GM19043 (cell line): Measurements from ENCODE around the gene CBX1.
A peak's percentile ranks its signal among the peaks of the same experiment; 100 is the strongest.
"Not testable (repeated sequence)": the region's sequence is repeated elsewhere in the genome, so short reads cannot be mapped to it uniquely, and the experiment has no call there.

Experiments
- ATAC-seq: cut with Tn5 transposase; IDR thresholded peaks from one replicate; pipeline ENCODE4 v1.9.1; 2021; ENCODE audit warnings: low read depth; ENCODE audit not compliant: unreplicated experiment

CBX1 gene

DNA sequence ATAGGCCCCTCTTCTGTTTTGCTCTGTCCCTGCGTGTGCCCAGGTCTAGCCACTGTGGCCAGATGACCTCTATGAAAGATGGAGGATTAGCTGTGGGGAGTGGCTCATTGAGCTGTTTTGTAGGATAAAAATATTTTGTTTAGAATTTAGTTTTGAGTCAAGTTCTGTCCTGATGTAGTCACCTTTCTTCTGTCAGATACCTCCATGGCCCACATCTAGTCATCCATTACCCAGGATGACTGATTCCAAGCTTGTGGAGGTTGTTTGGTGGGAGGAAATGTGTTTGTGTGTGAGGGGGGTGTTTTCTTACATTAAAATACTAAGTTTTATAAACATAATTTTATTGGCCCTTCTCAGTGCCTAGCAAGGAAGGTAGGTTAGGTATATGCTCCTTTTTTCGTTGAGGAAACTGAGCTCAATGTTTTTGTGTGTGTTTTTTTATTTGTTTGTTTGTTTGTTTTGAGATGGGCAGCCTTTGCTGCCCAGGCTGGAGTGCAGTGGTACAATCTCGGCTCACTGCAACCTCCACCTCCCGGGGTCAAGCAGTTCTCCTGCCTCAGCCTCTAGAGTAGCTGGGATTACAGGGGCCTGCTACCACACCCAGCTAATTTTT lies 22.6 kb upstream of the CBX1 start:
- no peak for ATAC-seq

- ATAC-seq: no peak
Measured at GRCh38 chr17:48123111-48123510, 21.8 kb upstream of the CBX1 start.

DNA sequence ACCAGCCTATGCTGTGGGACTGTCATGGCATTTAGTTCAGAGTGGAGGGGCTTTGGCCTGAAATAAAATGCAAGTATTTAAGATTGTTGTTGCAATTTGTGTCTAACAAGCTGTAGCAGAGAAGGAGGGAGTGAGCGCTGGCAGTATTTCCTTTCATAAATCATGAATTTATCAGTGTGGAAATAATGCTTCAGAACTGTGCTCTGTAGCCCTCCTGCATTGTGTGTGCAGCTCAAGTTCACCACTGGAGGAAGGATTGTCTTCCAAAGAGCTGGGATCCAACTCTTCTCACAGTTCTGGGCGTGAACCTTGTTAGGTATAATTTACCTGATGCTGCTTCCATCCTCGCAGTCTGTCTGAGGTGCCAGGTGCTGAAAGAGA lies 21.4 kb upstream of the CBX1 start:
- no peak for ATAC-seq

- ATAC-seq: no peak
Measured at GRCh38 chr17:48121923-48122664, 20.8 kb upstream of the CBX1 start.

- no peak for ATAC-seq
Measured at GRCh38 chr17:48113201-48113676, 12.0 kb upstream of the CBX1 start.

DNA sequence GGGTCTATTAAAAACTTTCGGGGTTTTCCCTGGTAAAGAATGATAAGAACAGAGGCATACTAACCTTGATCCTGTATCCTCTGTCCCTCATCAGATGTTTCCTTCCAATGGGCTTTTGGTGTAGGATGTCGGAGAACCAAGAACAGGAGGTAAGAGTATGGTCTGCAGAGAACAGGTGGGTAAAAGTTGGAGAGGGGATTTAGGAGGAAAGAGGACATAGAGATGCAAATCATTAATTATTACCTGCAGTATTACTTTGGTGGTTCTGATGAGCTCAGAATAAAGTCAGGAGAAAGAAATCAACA lies 10.6 kb upstream of the CBX1 start:
- no peak for ATAC-seq

DNA sequence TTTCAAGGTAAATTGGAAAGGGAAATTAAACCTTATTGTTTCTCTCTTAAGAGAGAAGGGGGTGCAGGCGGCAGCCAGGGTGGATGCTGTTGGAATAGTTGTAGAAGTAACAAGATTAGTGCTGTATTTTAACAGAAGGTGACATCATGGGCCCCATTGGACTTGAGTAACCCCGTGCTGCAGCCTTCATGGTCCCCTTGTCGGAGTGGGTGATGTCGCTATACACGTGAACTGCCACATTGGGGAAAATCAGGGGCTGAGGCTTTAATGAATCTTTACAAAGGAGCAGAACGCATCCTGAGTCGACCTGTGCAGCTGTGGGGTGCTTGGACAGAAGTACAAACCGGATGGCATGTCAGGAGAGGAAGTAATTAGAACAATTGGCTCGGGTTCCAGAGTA lies 9.5 kb upstream of the CBX1 start:
- no peak for ATAC-seq

DNA sequence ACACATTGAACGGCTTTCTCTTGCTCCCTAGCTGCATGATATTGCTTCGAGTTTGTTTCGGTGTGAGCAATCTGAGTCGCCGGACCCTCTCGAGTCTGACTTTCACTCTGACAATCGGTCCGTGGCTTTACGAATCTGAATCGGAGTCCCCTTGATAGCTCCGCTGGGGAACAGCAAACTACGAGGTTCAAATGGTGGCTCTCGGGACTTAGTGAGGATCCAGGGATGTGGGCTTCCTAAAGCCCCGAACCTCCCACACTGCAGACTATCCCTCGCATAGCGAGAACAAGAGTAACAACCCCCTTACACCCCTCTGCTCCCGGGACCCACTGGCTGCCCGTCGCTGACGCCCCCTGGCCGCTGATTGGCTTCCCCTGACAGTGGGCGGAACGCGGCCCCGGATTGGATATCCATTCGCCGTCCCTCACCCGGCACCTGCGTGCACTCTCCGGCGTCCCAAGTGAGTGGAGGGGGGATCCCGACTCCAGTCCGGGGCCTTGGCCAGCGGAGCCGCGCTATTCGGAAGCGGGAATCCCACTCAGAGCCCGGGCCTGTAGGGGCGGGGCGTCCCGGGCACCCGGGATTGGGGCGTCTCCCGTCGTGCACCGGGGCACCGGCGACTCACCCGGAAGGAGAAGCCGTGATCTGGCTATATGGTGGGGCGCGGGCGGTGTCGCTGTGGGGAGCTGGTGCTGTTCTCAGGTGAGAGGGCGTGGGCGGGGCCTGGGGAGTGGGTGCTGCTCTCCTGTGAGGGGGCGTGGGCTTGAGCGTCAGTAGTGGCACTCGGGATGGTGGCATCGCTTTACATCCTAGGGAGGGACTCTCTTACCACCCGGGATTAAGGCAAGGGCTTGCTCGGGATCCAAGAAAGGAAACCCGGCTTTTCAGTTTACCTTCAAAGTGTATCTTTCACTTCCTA lies 6.1 kb upstream of the CBX1 start, which contains the start of gene SNX11:
Gene SNX11, plus strand, starts transcription at position 630 of the 919 bp plus-strand sequence. CDS start 4,278 bp downstream, outside the sequence.
- peak; percentile 80 for ATAC-seq

- ATAC-seq: no peak
Measured at GRCh38 chr17:48106802-48107136, 5.5 kb upstream of the CBX1 start.

- no peak for ATAC-seq
Measured at GRCh38 chr17:48104440-48104839, 3.2 kb upstream of the CBX1 start.

DNA sequence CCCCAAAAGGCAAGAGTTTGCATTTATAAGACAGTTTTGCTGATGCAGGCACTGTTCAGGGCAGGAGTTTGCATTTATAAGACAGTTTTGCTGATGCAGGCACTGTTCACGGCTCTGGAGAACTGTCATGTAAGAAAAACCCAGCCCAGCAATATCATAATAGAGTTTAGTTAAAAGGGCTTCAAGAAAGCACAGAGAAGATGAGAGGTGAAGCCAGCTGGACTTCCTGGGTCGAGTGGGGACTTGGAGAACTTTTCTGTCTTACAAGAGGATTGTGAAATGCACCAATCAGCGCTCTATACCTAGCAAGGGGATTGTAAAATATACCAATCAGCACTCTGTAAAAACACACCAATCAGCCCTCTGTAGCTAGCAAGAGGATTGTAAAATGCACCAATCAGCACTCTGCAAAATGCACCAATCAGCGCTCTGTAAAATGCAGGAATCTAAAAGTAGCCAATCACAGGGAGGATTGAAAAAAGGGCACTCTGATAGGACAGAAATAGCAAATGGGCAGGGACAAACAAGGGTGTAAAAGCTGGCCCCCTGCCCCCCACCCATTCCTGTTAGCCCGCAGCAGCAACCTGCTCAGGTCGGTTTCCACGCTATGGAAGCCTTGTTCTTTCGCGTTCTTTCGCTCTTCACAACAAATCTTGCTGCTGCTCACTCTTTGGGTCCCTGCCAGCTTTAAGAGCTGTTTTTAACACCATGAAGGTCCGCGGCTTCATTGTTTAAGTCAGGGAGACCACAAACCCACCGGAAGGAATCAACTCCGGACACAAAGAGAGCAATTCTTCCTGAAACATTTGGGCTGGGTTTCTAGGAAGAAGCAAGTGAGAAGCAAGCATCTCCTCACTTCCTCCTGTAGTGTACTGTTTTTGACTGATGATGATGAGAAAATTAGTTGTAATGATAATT lies 1.8 kb upstream of the CBX1 start:
- no peak for ATAC-seq

DNA sequence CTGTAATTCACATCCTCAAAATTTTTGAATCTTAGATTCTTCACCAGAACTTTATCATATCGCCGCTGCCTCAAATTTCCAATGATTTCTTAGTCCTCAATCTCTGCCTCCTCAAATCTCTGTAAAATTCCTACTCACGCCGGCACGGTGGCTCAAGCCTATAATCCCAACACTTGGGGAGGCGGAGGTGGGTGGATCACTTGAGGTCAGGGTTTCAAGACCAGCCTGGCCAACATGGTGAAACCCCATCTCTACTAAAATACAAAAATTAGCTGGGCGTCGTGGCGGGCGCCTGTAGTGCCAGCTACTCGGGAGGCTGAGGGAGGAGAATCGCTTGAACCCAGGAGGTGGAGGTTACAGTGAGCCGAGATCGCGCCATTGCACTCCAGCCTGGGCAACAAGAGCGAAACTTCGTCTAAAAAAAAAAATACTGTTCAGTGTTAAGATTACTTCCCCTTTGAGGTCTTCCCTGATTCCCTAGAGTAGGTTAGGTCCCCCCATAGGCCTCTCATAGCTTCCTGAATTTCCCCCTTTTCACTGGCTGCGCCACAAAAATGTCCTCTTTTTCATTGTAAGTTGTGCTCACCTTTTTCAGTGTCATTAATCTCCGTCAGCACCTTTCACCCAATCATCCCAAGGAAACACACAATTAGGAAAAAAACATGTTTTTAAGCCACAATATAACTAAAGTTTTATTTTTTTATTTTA lies 919 bp upstream of the CBX1 start:
- no peak for ATAC-seq

GRCh38 chr17:48100591-48101011 lies 677 bp downstream of the CBX1 start:
- no peak for ATAC-seq

- ATAC-seq: no peak
Measured at GRCh38 chr17:48100160-48100559, 1.1 kb downstream of the CBX1 start.

DNA sequence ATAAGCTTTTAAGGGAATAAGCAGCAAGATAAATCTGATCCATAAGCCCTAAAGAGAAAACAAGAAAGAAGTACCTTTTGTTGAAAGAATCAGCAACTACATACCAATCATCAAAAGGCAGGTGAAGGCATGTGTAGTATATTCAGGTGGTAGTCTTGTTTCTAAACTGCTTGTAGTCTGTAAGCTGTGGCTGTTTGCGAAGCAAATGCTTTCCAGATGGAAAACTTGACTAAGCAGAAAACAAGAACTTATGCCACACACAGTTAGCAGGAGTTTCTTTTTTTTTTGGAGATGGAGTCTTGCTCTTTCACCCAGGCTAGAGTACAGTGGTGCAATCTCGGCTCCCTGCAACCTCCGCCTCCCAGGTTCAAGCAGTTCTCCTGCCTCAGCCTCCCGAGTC lies 5.7 kb downstream of the CBX1 start:
- ATAC-seq: no peak

DNA sequence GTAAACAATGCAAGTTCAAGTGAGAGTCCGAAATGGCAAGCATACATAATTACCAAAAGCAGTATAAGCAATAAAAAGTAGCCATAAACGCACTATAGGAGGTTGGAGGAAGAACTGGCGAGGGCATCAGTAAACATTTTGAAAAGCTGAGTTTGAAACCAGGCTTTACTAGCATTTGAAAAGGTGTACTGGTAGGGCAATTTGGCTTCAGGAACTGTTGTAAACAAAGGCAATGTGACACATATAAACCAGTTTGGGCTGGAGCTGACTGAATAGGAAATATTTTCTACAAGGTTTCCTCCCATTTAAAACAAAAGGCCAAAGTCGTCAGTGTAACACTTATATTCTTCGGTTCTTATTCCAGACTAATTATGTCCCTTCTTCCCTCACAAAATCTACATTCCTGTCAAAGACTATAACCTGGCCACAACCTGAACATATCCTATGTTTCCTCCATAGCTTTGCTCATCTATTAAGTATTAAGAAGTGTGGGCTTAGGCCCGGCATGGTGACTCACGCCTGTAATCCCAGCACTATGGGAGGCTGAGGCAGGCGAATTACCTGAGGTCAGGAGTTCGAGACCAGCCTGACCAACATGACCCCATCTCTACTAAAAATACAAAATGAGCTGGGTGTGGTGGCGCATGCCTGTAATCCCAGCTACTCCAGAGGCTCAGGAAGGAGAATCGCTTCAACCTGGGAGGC lies 7.8 kb downstream of the CBX1 start:
- no peak for ATAC-seq

DNA sequence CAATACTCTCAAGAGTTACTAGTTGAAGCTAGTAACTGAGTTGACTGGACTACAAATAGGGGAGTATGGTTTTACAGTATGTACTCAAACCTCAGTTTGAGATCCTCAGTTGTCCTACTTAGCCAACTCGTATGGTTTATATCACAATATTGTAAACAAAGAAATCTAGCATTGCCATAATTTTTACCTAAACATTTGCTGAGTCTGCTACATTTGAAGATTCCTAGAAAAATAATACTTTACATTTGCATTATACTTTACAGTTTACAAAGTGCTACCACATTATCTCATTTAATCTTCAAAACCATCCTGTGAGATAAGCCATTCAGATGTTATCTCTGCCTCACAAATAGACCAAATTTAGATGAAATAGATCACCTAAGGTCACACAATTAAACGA lies 16.3 kb downstream of the CBX1 start:
- no peak for ATAC-seq

GRCh38 chr17:48081858-48082257 lies 19.4 kb downstream of the CBX1 start:
- ATAC-seq: no peak

DNA sequence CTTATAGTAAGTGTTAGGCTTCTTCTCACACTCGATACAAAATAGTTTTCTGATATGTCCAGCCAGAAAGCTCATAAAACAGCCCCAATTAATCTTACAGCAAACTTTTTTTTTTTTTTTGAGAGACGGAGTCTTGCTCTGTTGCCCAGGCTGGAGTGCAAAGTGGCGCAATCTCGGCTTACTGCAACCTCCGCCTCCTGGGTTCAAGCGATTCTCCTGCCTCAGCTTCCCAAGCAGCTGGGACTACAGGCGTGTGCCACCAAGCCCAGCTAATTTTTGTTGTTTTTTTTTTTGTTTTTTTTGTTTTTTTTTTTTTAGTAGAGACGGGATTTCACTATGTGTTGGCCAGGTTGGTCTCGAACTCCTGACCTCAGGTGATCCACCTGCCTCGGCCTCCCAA lies 24.1 kb downstream of the CBX1 start:
- not testable (repeated sequence) for ATAC-seq
